Thyroid gland (tissue), 4 donors: ENCODE results near the gene PLCD3. TPM values are rescaled to one million over a fixed set of nuclear protein-coding genes. Genes with fewer than 3 reads are reported as not detected.
"Not testable (repeated sequence)": the region's sequence is repeated elsewhere in the genome, so short reads cannot be mapped to it uniquely, and the experiment has no call there.

Source experiments
- DNase-seq, 2 donors: peaks; one replicate each; pipeline ENCODE4 v3.0.0-alpha.2; 2019
- H3K27ac ChIP-seq, 3 donors: fragments of 200-600 bp; sonication (generic); 1 replicate in 2 of 3; 2 replicates in 1 of 3; pipeline ENCODE4 v1.5.1; 2016 to 2019; ENCODE audit warnings: mild to moderate bottlenecking in 1 of 3, moderate library complexity in 1 of 3
- H3K27me3 ChIP-seq: fragments of 200-600 bp; sonication (generic); one replicate; pipeline ENCODE4 v1.5.1; 2019
- H3K36me3 ChIP-seq, 2 donors: fragments of 200-600 bp; sonication (generic); one replicate each; pipeline ENCODE4 v1.5.1; 2016 to 2019
- H3K4me1 ChIP-seq, 2 donors: fragments of 200-600 bp; sonication (generic); one replicate each; pipeline ENCODE4 v1.5.1; 2017 to 2019
- H3K4me3 ChIP-seq, 3 donors: fragments of 200-600 bp; sonication (generic); replicated peaks in 1 of 3; 1 replicate in 2 of 3; 2 replicates in 1 of 3; pipeline ENCODE4 v1.5.1; 2016; ENCODE audit warnings: mild to moderate bottlenecking in 1 of 3
- H3K9me3 ChIP-seq: fragments of 200-600 bp; sonication (generic); one replicate; pipeline ENCODE4 v1.5.1; 2017
- CTCF ChIP-seq, 6 experiments: fragments of 200-600 bp in 3 of 6; fragments of 450-650 bp in 3 of 6; sonication (generic) in 3 of 6; IDR thresholded peaks; one replicate each; pipeline ENCODE4 v1.5.1; 2016 to 2019; ENCODE audit warnings: antibody characterized with exemption in 6 of 6, mild to moderate bottlenecking in 2 of 6, inconsistent platforms in 1 of 6, moderate library complexity in 1 of 6
- POLR2A ChIP-seq, 2 donors: fragments of 450-650 bp; IDR thresholded peaks; one replicate each; pipeline ENCODE4 v1.6.1; 2017; ENCODE audit warnings: antibody characterized with exemption in 2 of 2, mild to moderate bottlenecking in 2 of 2, moderate library complexity in 1 of 2
- WGBS, 2 donors: methylation state at CpG; one replicate each; pipeline ENCODE4 v1.1.5; 2017; 5-methylcytosine and 5-hydroxymethylcytosine counted together
- intact Hi-C: fragments of 100-400 bp; cut with DNase I; formaldehyde crosslinking; loops from one replicate; pipeline ENCODE4 v1.15.1; 2023
- total RNA-seq, 4 donors: library from RNA; depleted of rRNA; stranded (reverse); fragments of >200 nt; gene quantifications; one replicate each; pipeline ENCODE4 v1.2.3, GENCODE V29; 2016

PLCD3 gene
- total RNA-seq, 4 donors from 2014 or later: 8.6 to 24.8 (median 16.9) TPM

GRCh38 chr17:45127548-45128300, 4.6 kb downstream of the PLCD3 start:
- peaks cover 19 to 51% of the 10 kb centered on the region in 2 donors for H3K4me1 ChIP-seq
- H3K4me3 ChIP-seq: no peak overlapping the region
- peak in 1 of 2 donors; percentile 56 for DNase-seq
- H3K9me3 ChIP-seq: no peaks in the 10 kb centered on the region
- TF ChIP-seq POLR2A (IDR thresholded peaks at IDR 0.05) (no peak), CTCF (IDR thresholded peaks at IDR 0.05) (no peak)
- no peaks in the 10 kb centered on the region for H3K36me3 ChIP-seq
- 47 to 60% methylated on average over 20 of the region's 20 CpGs for WGBS, 2 donors
- intact Hi-C loops: no loop called here
- H3K27ac ChIP-seq: peak overlapping the region in 2 of 3 donors; percentile 27 to 59
- H3K27me3 ChIP-seq: no peaks in the 10 kb centered on the region

GRCh38 chr17:45127207-45127547, 5.1 kb downstream of the PLCD3 start:
- WGBS, 2 donors: 91 to 100% methylated on average over 1 to 8 of the region's 8 CpGs
- DNase-seq: no peak
- intact Hi-C loops: no loop called here
- Histone ChIP-seq H3K4me3 (no peak overlapping the region), H3K9me3 (no peaks in the 10 kb centered on the region), H3K4me1 (peaks cover 19 to 56% of the 10 kb centered on the region in 2 donors), H3K27ac (peak overlapping the region in 1 of 3 donors; percentile 27), H3K27me3 (no peaks in the 10 kb centered on the region), H3K36me3 (no peaks in the 10 kb centered on the region)
- TF ChIP-seq POLR2A (IDR thresholded peaks at IDR 0.05) (no peak), CTCF (IDR thresholded peaks at IDR 0.05) (no peak)

GRCh38 chr17:45125509-45125908, 6.8 kb downstream of the PLCD3 start:
- Histone ChIP-seq H3K36me3 (no peaks in the 10 kb centered on the region), H3K4me3 (no peak overlapping the region), H3K4me1 (peaks cover 11 to 42% of the 10 kb centered on the region in 2 donors), H3K9me3 (no peaks in the 10 kb centered on the region), H3K27ac (no peak overlapping the region), H3K27me3 (no peaks in the 10 kb centered on the region)
- TF ChIP-seq POLR2A (IDR thresholded peaks at IDR 0.05) (no peak), CTCF (IDR thresholded peaks at IDR 0.05) (no peak)
- WGBS, 2 donors: 95 to 99% methylated on average over 8 of the region's 8 CpGs
- intact Hi-C loops: no loop called here
- DNase-seq: no peak

GRCh38 chr17:45124797-45125122, 7.6 kb downstream of the PLCD3 start:
- H3K36me3 ChIP-seq, H3K9me3 ChIP-seq, H3K4me3 ChIP-seq, intact Hi-C loops, DNase-seq, H3K27me3 ChIP-seq: not testable (repeated sequence)
- Histone ChIP-seq H3K4me1 (peaks cover 11 to 42% of the 10 kb centered on the region in 2 donors), H3K27ac (peak overlapping the region in 1 of 3 donors; percentile 56)
- WGBS, 2 donors: 67 to 79% methylated on average over 5 of the region's 5 CpGs

- Histone ChIP-seq H3K4me1 (peaks cover 11 to 38% of the 10 kb centered on the region in 2 donors), H3K27ac (peak overlapping the region in 1 of 3 donors; percentile 56), H3K9me3 (no peaks in the 10 kb centered on the region), H3K36me3 (no peaks in the 10 kb centered on the region), H3K4me3 (no peak overlapping the region), H3K27me3 (no peaks in the 10 kb centered on the region)
- TF ChIP-seq POLR2A (IDR thresholded peaks at IDR 0.05) (no peak), CTCF (IDR thresholded peaks at IDR 0.05) (no peak)
- WGBS, 2 donors: 82 to 90% methylated on average over 10 to 12 of the region's 15 CpGs
- intact Hi-C loops: no loop called here
- peak in 1 of 2 donors; percentile 11 for DNase-seq
Measured at GRCh38 chr17:45123930-45124796, 8.2 kb downstream of the PLCD3 start.
